ACC112 (cell line): Measurements from ENCODE around the gene WNT5A.

Experiments
- H2AFZ ChIP-seq: fragments of 200-600 bp; sonication (generic); one replicate; pipeline ENCODE4 v1.6.0; 2017; ENCODE audit warnings: antibody characterized with exemption, low read length; ENCODE audit not compliant: unreplicated experiment
- H3K27ac ChIP-seq: fragments of 200-600 bp; sonication (generic); 2 replicates; pipeline ENCODE4 v1.5.1; 2014; ENCODE audit warnings: low read depth, mild to moderate bottlenecking, antibody characterized with exemption, low read length, moderate library complexity
- H3K27me3 ChIP-seq: fragments of 200-600 bp; sonication (generic); 2 replicates; pipeline ENCODE4 v1.6.1; 2014; ENCODE audit warnings: mild to moderate bottlenecking, antibody characterized with exemption, low read length, moderate library complexity, mixed read lengths; ENCODE audit not compliant: insufficient read depth
- H3K36me3 ChIP-seq: fragments of 200-600 bp; sonication (generic); 2 replicates; pipeline ENCODE4 v1.6.1; 2016; ENCODE audit warnings: mild to moderate bottlenecking, antibody characterized with exemption, low read length, moderate library complexity, mixed read lengths; ENCODE audit not compliant: insufficient read depth
- H3K4me1 ChIP-seq: fragments of 200-600 bp; sonication (generic); one replicate; pipeline ENCODE4 v1.6.1; 2016; ENCODE audit warnings: low read length, mixed read lengths; ENCODE audit not compliant: insufficient read depth, unreplicated experiment, control insufficient read depth
- H3K4me3 ChIP-seq: fragments of 200-600 bp; sonication (generic); 2 replicates; pipeline ENCODE4 v1.5.1; 2014; ENCODE audit warnings: mild to moderate bottlenecking, low read depth, low read length
- H3K79me2 ChIP-seq: fragments of 200-600 bp; sonication (generic); one replicate; pipeline ENCODE4 v1.6.0; 2016; ENCODE audit warnings: low read length; ENCODE audit not compliant: control insufficient read depth, unreplicated experiment, insufficient read depth

Gene WNT5A

DNA sequence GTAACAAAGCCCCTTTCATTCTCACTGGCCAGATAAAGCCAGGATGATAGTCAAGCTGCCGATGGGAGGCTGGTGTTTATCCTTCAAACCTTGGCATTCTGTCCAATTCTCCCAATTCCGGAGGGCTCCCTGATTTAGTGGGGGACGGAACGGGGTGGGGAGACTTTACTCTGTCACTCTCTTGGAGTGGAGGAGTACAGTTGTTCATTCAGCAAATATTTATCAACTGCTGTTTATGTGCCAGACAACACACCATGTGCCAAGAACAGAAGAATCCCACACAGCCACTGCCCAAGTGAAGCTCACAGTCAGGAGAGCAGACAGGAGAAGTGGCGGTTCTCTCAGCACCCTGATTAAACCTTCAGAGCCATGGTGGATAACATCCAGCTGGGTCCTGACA, 63.3 kb downstream of the WNT5A start:
- Histone ChIP-seq H2AFZ (no peak overlapping the region), H3K4me1 (no peaks in the 10 kb centered on the region), H3K4me3 (no peak overlapping the region), H3K27me3 (no peaks in the 10 kb centered on the region), H3K79me2 (no peaks in the 10 kb centered on the region), H3K27ac (no peak overlapping the region), H3K36me3 (no peaks in the 10 kb centered on the region)

DNA sequence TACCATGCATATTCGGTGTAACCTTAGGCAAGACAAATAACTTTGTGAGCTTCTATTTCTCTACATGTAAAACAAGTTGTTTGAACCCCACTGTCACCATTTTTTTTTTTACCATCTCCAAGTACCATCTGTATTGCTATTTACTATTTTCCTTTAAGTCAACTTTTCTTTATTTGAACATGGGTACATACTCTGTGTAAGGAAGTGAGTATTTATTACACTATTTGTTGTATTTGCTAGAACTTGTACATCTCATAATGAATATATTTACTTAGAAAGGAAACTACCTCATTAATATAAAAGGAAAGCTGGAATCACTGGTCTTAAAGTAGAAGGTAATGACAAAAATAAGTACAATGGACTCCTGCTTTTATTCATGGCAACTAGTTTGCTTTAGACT, 69.9 kb downstream of the WNT5A start:
- H3K27me3 ChIP-seq, result no peaks in the 10 kb centered on the region
- no peak overlapping the region for H3K27ac ChIP-seq
- H3K79me2 ChIP-seq, result no peaks in the 10 kb centered on the region
- no peaks in the 10 kb centered on the region for H3K36me3 ChIP-seq
- no peak overlapping the region for H3K4me3 ChIP-seq
- peaks cover 8% of the 10 kb centered on the region for H3K4me1 ChIP-seq
- no peak overlapping the region for H2AFZ ChIP-seq

DNA sequence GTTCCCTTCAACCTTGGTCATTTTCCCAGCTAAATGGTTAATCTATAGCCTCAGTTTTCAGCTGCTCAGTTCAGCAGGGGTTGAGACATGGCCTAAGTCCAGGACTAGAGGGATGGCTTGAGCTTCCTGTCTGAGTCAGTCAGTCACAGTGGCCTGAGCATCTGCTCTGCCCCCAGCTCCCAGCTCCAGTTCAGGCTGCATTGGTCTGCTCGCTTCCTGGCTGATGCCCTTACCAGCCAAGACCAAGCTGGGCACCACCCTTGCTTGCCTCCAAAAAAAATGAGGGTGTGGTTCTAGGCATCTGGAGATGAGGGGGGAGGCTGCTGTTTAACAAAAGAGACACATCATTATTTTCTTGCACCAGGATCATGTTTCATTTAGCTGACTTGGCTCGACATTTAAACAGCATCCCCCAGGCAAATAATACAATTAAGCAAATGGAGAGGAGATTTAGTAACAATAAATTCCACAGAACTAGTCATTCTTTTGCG, 70.7 kb downstream of the WNT5A start:
- Histone ChIP-seq H3K27me3 (no peaks in the 10 kb centered on the region), H3K4me3 (no peak overlapping the region), H3K27ac (peak overlapping the region; percentile 22; the same call in 1 of the 2 replicates), H3K4me1 (peaks cover 9% of the 10 kb centered on the region), H2AFZ (no peak overlapping the region), H3K36me3 (no peaks in the 10 kb centered on the region), H3K79me2 (no peaks in the 10 kb centered on the region)
